Hematopoietic multipotent progenitor cell treated with erythropoietin and hydrocortisone succinate and interleukin-3 and kit ligand, for 6 days (in vitro differentiated cells): ENCODE results near the gene PPBP.
A peak's percentile ranks its signal among the peaks of the same experiment; 100 is the strongest.

Experiments used
- DNase-seq: peaks from one replicate; pipeline ENCODE4 v3.0.0-alpha.2; 2015

PPBP gene

GRCh38 chr4:73988061-73988460 is at the start of gene PPBP:
TSS of gene PPBP (minus strand) at chr4:73988190. CDS start at chr4:73988103, 87 bp downstream.
- DNase-seq = peak; percentile 19

GRCh38 chr4:74037076-74037955 is 49.3 kb upstream of the PPBP start:
- peak; percentile 55 for DNase-seq

- DNase-seq = no peak
These were observed 45.7 kb upstream of the PPBP start for GRCh38 chr4:74033739-74034138.

- no peak for DNase-seq
These were observed 44.1 kb upstream of the PPBP start for GRCh38 chr4:74032064-74032463.

- DNase-seq = no peak
These were observed 43.6 kb upstream of the PPBP start for GRCh38 chr4:74031576-74031975.

- DNase-seq = no peak
These were observed 42.3 kb upstream of the PPBP start for GRCh38 chr4:74030285-74030684.

GRCh38 chr4:74028504-74028903 is 40.5 kb upstream of the PPBP start:
- DNase-seq = no peak

GRCh38 chr4:74023709-74024108 is 35.7 kb upstream of the PPBP start:
- no peak for DNase-seq

- DNase-seq = no peak
These were observed 33.6 kb upstream of the PPBP start for GRCh38 chr4:74021601-74022000.

GRCh38 chr4:74018771-74019170 is 30.8 kb upstream of the PPBP start:
- peak; percentile 14 for DNase-seq

- DNase-seq = no peak
These were observed 30.1 kb upstream of the PPBP start for GRCh38 chr4:74018116-74018515.

GRCh38 chr4:74016068-74016467 is 28.1 kb upstream of the PPBP start:
- peak; percentile 42 for DNase-seq

GRCh38 chr4:74015126-74015780 is 27.3 kb upstream of the PPBP start:
- no peak for DNase-seq

- peak; percentile 19 for DNase-seq
These were observed 26.3 kb upstream of the PPBP start for GRCh38 chr4:74014332-74014731.

GRCh38 chr4:74013264-74013663 is 25.3 kb upstream of the PPBP start:
- no peak for DNase-seq

- no peak for DNase-seq
These were observed 24.1 kb upstream of the PPBP start for GRCh38 chr4:74012130-74012529.

GRCh38 chr4:74009307-74009706 is 21.3 kb upstream of the PPBP start:
- no peak for DNase-seq

- no peak for DNase-seq
These were observed 18.1 kb upstream of the PPBP start for GRCh38 chr4:74006009-74006476.

- no peak for DNase-seq
These were observed 17.5 kb upstream of the PPBP start for GRCh38 chr4:74005528-74005927.

GRCh38 chr4:74004668-74005067 is 16.7 kb upstream of the PPBP start:
- no peak for DNase-seq

- no peak for DNase-seq
These were observed 12.3 kb upstream of the PPBP start for GRCh38 chr4:74000301-74000700.

- peak; percentile 29 for DNase-seq
These were observed 10.3 kb upstream of the PPBP start, which contains the start of gene CXCL5 for GRCh38 chr4:73998040-73999011. TSS of gene CXCL5 (minus strand) at chr4:73998677. CDS start at chr4:73998581, 96 bp downstream.

- no peak for DNase-seq
These were observed 4.1 kb upstream of the PPBP start for GRCh38 chr4:73992050-73992449.
